Naive thymus-derived CD4-positive, alpha-beta T cell (primary cell): ENCODE measurements around the gene SUSD6. TPM values are rescaled to one million over a fixed set of nuclear protein-coding genes. Genes with fewer than 3 reads are reported as not detected.
A peak's percentile ranks its signal among the peaks of the same experiment; 100 is the strongest.

Source experiments
- ATAC-seq: fragments of 150-1000 bp; cut with Tn5 transposase; 2 replicates; pipeline ENCODE4 v1.10.0; 2021; ENCODE audit warnings: mild to moderate bottlenecking, moderate library complexity
- CTCF ChIA-PET: fragments of 350-600 bp; sonication (Branson Sonifier 250); formaldehyde crosslinking; loops from one replicate; lab custom pipeline; 2021; ENCODE audit warnings: antibody characterized with exemption; lab: Charles Lee
- POLR2A ChIA-PET: fragments of 350-600 bp; sonication (Branson Sonifier 250); formaldehyde crosslinking; loops from one replicate; lab custom pipeline; 2021; ENCODE audit warnings: antibody characterized with exemption, inconsistent platforms; lab: Charles Lee
- DNase-seq, 9 donors: peaks; one replicate each; pipeline versions ENCODE4 v3.0.0 to v3.0.0-alpha.2; 2020 to 2022; ENCODE audit warnings: mixed read lengths in 1 of 9
- H3K27ac ChIP-seq: one replicate; pipeline ENCODE4 v1.7.0; 2013; ENCODE audit warnings: mild to moderate bottlenecking, low read depth, low read length, moderate library complexity
- H3K27me3 ChIP-seq, 2 donors: one replicate each; pipeline ENCODE4 v1.7.0; 2013; ENCODE audit warnings: low read length in 2 of 2, mild to moderate bottlenecking in 2 of 2, moderate library complexity in 2 of 2; ENCODE audit not compliant: control insufficient read depth in 2 of 2, insufficient read depth in 2 of 2
- H3K36me3 ChIP-seq, 3 experiments: 1 replicate in 2 of 3; 2 replicates in 1 of 3; pipeline ENCODE4 v1.7.0; 2013; ENCODE audit warnings: low read length in 3 of 3, mild to moderate bottlenecking in 3 of 3, moderate library complexity in 1 of 3; ENCODE audit not compliant: insufficient read depth in 3 of 3, control insufficient read depth in 2 of 3
- H3K4me1 ChIP-seq, 2 donors: one replicate each; pipeline ENCODE4 v1.7.0; 2013; ENCODE audit warnings: low read length in 2 of 2, mild to moderate bottlenecking in 2 of 2, moderate library complexity in 1 of 2; ENCODE audit not compliant: control insufficient read depth in 2 of 2, insufficient read depth in 2 of 2
- H3K4me3 ChIP-seq: 2 replicates; pipeline ENCODE4 v1.7.0; 2013; ENCODE audit warnings: mild to moderate bottlenecking, low read length
- H3K9me3 ChIP-seq, 3 experiments: 1 replicate in 2 of 3; 2 replicates in 1 of 3; pipeline ENCODE4 v1.7.0; 2013; ENCODE audit warnings: low read length in 3 of 3; ENCODE audit not compliant: control insufficient read depth in 2 of 3
- H3K27ac Mint-ChIP-seq, 9 donors: one replicate each; pipeline ENCODE4 v1.8.0; 2020 to 2022; ENCODE audit warnings: mixed read lengths in 9 of 9, mild to moderate bottlenecking in 8 of 9, moderate library complexity in 5 of 9, inconsistent platforms in 2 of 9
- H3K27me3 Mint-ChIP-seq, 5 donors: one replicate each; pipeline ENCODE4 v1.8.0; 2021 to 2022; ENCODE audit warnings: mixed read lengths in 5 of 5, mild to moderate bottlenecking in 1 of 5
- H3K36me3 Mint-ChIP-seq, 5 donors: one replicate each; pipeline ENCODE4 v1.8.0; 2020 to 2022; ENCODE audit warnings: mixed read lengths in 5 of 5, mild to moderate bottlenecking in 3 of 5, inconsistent platforms in 1 of 5
- H3K4me1 Mint-ChIP-seq, 7 donors: one replicate each; pipeline ENCODE4 v1.8.0; 2020 to 2022; ENCODE audit warnings: mixed read lengths in 7 of 7, mild to moderate bottlenecking in 3 of 7, inconsistent platforms in 1 of 7
- H3K4me3 Mint-ChIP-seq, 10 donors: one replicate each; pipeline ENCODE4 v1.8.0; 2020 to 2022; ENCODE audit warnings: mild to moderate bottlenecking in 10 of 10, mixed read lengths in 10 of 10, moderate library complexity in 6 of 10, inconsistent platforms in 2 of 10
- H3K9me3 Mint-ChIP-seq, 11 donors: one replicate each; pipeline ENCODE4 v1.8.0; 2020 to 2022; ENCODE audit warnings: mixed read lengths in 11 of 11, mild to moderate bottlenecking in 4 of 11, inconsistent platforms in 1 of 11, moderate library complexity in 1 of 11
- intact Hi-C, 2 donors: fragments of 100-400 bp; cut with micrococcal nuclease; formaldehyde crosslinking; loops; one replicate each; pipeline ENCODE4 v1.15.1; 2023
- polyA plus RNA-seq, 2 donors: library from polyadenylated mRNA; unstranded; fragments of 300-500 nt; fragmentation: Illumina TruSeq; gene quantifications; one replicate each; pipeline ENCODE4 v1.2.3, GENCODE V29; 2021
- total RNA-seq, 6 experiments: library from RNA in 5 of 6; stranded (reverse) in 5 of 6; gene quantifications; 1 replicate in 5 of 6; 2 replicates in 1 of 6; pipeline ENCODE4 v1.2.3 and lab custom pipeline; 2021 to 2026

The SUSD6 gene
- total and polyA plus RNA-seq, 7 experiments from 2014 or later, result 4.3 to 90.8 (median 44.6) TPM

DNA sequence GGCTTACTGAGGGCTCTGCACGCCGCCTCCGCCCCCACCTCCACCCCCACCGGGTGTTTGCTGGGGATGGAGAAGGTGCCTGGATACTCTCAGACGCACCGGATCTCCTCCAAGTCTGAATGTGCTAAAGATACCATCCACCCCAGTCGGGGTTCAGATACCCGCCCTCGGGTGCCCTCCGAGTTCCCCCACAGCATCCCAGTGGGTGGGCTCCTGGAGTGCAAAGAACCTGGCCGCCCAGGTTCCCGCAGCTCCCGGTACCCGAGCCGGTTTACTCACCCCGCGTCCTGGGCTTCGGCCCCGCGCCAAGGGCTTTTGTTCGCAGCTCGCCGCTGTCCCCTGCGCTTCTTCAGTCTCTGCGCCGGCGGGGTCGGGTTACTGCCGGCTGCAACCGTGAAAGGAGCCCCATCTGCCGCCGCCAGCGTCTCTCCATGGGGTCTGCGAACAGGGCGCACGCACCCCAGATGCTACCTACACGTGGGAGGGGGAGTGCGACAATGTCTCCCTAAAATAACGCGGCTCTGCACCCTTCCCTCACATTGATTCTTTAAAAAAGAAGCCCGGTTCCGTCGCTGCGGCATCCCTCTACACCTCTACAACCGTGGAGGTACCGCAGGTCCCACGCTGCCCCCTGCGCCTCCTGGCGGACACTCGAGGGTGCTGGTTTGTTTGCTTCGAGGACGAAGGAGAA, 37.0 kb upstream of the SUSD6 start, which contains the start of gene CCDC177:
CCDC177 (minus strand) TSS at position 609 of the 691 bp plus-strand sequence. CDS start 1,249 bp downstream, outside the sequence.
- peaks cover 0 to 1% (median 0%) of the 10 kb centered on the region in 11 donors for H3K9me3 Mint-ChIP-seq

DNA sequence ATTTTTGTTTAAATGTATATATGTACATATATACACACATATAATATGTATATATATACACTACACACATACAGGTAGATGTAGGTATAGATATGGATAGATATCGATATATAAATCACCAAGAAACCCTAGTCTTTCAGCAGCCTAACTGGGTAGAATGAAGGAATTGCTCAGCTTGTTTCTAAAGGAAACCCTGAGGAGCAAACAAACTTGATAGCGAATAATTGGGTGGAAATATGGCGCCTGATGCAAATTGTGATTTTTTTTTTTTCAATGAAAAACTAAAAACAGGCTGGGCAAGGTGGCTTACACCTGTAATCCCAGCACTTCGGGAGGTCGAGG, 36.5 kb upstream of the SUSD6 start:
- peaks cover 0 to 1% (median 0%) of the 10 kb centered on the region in 11 donors for H3K9me3 Mint-ChIP-seq
- CTCF ChIA-PET, result interaction anchor here (0.6 to 1.2 kb wide), 6 partner anchors 10 to 428 kb away, joined by 3 to 6 read pairs (median 4); no protein-coding TSS in a partner anchor
- H3K4me3 Mint-ChIP-seq, result peak overlapping the region; percentile 83 to 96 (median 87)
- ATAC-seq, result no peak
- Histone ChIP-seq H3K4me3 (no peak overlapping the region), H3K36me3 (no peaks in the 10 kb centered on the region), H3K9me3 (no peaks in the 10 kb centered on the region), H3K27me3 (peaks cover 0 to 4% of the 10 kb centered on the region in 2 donors), H3K27ac (no peak overlapping the region), H3K4me1 (peaks cover 9 to 16% of the 10 kb centered on the region in 2 donors)
- H3K27me3 Mint-ChIP-seq, result peaks cover 42 to 81% (median 43%) of the 10 kb centered on the region in 5 donors
- H3K36me3 Mint-ChIP-seq, result no peaks in the 10 kb centered on the region
- H3K27ac Mint-ChIP-seq, result no peak overlapping the region
- POLR2A ChIA-PET, result interaction anchor here (0.7 kb wide), 3 partner anchors 64 to 1345 kb away, joined by 3 to 7 read pairs (median 7); no protein-coding TSS in a partner anchor
- peaks cover 5 to 15% (median 12%) of the 10 kb centered on the region in 7 donors for H3K4me1 Mint-ChIP-seq
- no peak for DNase-seq
- intact Hi-C loops, result loop anchor here (1.0 to 5.0 kb wide), 3 partner anchors 313 to 446 kb away; partner anchors contain the start of gene GALNT16 (in 1 of the 2)

More for the DNA sequence above, 37.0 kb upstream of the SUSD6 start, which contains the start of gene CCDC177:
- ATAC-seq (peak; percentile 92), DNase-seq (peak; percentile 42 to 73 (median 66))
- ChIA-PET POLR2A (interaction anchor here (0.7 kb wide), 3 partner anchors 64 to 1346 kb away, joined by 3 to 7 read pairs (median 7); no protein-coding TSS in a partner anchor), CTCF (interaction anchor here (0.6 to 1.2 kb wide), 6 partner anchors 11 to 428 kb away, joined by 3 to 12 read pairs (median 4); no protein-coding TSS in a partner anchor)
- H3K36me3 ChIP-seq, result no peaks in the 10 kb centered on the region
- intact Hi-C loops, result loop anchor here (1.0 to 5.0 kb wide), 3 partner anchors 312 to 445 kb away; partner anchors contain the start of gene GALNT16 (in 1 of the 2)
- Mint-ChIP-seq H3K36me3 (no peaks in the 10 kb centered on the region), H3K27ac (peak within 1 kb of the TSS in 2 of 9 donors; percentile 32 to 36), H3K4me1 (peaks cover 5 to 15% (median 12%) of the 10 kb centered on the region in 7 donors), H3K27me3 (peaks cover 47 to 82% (median 48%) of the 10 kb centered on the region in 5 donors), H3K4me3 (peak within 1 kb of the TSS; percentile 83 to 96 (median 87))
- no peaks in the 10 kb centered on the region for H3K9me3 ChIP-seq
- H3K27me3 ChIP-seq, result peaks cover 0 to 6% of the 10 kb centered on the region in 2 donors
- no peak within 1 kb of the TSS for H3K27ac ChIP-seq
- H3K4me1 ChIP-seq, result peaks cover 9 to 16% of the 10 kb centered on the region in 2 donors
- peak within 1 kb of the TSS; percentile 59 for H3K4me3 ChIP-seq

DNA sequence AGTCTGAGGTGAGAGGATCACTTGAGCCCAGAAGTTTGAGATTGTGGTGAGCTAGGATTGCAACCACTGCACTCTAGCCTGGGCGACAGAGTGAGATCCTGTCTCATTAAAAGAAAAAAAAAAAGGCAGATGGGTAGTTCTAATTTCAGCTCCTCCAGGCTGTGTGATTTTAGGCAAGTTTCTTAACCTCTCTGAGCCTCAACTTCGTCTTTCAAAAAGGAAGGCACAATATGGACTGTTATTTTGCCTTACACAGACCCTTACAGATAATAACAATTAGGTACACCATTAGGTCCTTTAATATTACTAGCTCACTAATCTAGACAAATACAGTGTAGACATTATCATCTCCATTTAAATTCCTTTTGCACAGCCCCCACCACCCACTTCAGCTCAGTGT, 31.9 kb upstream of the SUSD6 start:
- H3K27me3 ChIP-seq, result no peaks in the 10 kb centered on the region
- peaks cover 21 to 54% (median 22%) of the 10 kb centered on the region in 5 donors for H3K27me3 Mint-ChIP-seq
- intact Hi-C loops, result no loop called here

DNA sequence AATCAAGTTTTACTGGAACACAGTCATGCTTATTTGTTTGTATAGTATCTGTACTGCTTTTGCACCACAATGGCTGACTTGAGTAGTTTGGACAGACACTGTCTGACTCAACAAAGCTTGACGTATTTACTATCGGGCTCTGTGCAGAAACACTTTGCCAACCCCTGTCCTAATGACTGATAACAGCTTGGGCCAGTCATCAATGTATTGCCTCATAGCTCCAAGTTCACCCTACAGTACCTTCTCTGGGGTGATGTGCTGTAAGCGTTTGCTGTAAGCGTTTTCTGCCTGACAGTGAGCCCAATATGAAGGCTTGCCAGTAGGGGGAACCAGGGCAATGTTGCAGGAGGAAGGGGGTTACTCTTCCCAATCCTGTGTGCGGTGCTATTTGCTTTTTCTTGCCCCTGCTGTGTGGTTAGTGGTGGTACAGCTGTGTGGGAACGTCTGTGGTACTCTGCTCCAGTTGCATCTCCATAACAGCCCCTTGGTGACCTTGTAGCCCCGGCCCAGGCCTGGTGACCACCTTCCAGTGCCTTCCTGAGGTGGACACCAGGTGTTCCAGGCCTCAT, 31.3 kb upstream of the SUSD6 start:
- ATAC-seq (peak; percentile 37), DNase-seq (no peak)
- H3K4me1 ChIP-seq, result no peaks in the 10 kb centered on the region
- no peak overlapping the region for H3K4me3 ChIP-seq
- peaks cover 0 to 1% (median 0%) of the 10 kb centered on the region in 11 donors for H3K9me3 Mint-ChIP-seq
- no peaks in the 10 kb centered on the region for H3K36me3 ChIP-seq
- no peak overlapping the region for H3K27ac ChIP-seq
- intact Hi-C loops, result no loop called here
- H3K36me3 Mint-ChIP-seq, result no peaks in the 10 kb centered on the region
- POLR2A ChIA-PET, result no interaction called here
- no peak overlapping the region for H3K27ac Mint-ChIP-seq
- H3K9me3 ChIP-seq, result no peaks in the 10 kb centered on the region
- peaks cover 0 to 4% (median 0%) of the 10 kb centered on the region in 7 donors for H3K4me1 Mint-ChIP-seq
- no peaks in the 10 kb centered on the region for H3K27me3 ChIP-seq
- H3K4me3 Mint-ChIP-seq, result no peak overlapping the region
- CTCF ChIA-PET, result interaction anchor here (0.5 to 1.2 kb wide), 5 partner anchors 25 to 755 kb away, joined by 3 to 5 read pairs (median 3); no protein-coding TSS in a partner anchor
- H3K27me3 Mint-ChIP-seq, result peaks cover 15 to 51% (median 16%) of the 10 kb centered on the region in 5 donors

More for the DNA sequence above, 31.9 kb upstream of the SUSD6 start:
- no peaks in the 10 kb centered on the region for H3K36me3 Mint-ChIP-seq
- ChIA-PET POLR2A (no interaction called here), CTCF (interaction anchor here (0.5 to 1.2 kb wide), 2 partner anchors 26 to 174 kb away, joined by 3 read pairs; no protein-coding TSS in a partner anchor)
- DNase-seq (no peak), ATAC-seq (no peak)
- no peak overlapping the region for H3K27ac ChIP-seq
- peaks cover under 1 to 2% of the 10 kb centered on the region in 2 donors for H3K4me1 ChIP-seq
- no peak overlapping the region for H3K27ac Mint-ChIP-seq
- H3K9me3 Mint-ChIP-seq, result peaks cover 0 to 1% (median 0%) of the 10 kb centered on the region in 11 donors
- peaks cover 3 to 7% (median 4%) of the 10 kb centered on the region in 7 donors for H3K4me1 Mint-ChIP-seq
- no peaks in the 10 kb centered on the region for H3K9me3 ChIP-seq
- H3K4me3 ChIP-seq, result no peak overlapping the region
- no peak overlapping the region for H3K4me3 Mint-ChIP-seq
- no peaks in the 10 kb centered on the region for H3K36me3 ChIP-seq

DNA sequence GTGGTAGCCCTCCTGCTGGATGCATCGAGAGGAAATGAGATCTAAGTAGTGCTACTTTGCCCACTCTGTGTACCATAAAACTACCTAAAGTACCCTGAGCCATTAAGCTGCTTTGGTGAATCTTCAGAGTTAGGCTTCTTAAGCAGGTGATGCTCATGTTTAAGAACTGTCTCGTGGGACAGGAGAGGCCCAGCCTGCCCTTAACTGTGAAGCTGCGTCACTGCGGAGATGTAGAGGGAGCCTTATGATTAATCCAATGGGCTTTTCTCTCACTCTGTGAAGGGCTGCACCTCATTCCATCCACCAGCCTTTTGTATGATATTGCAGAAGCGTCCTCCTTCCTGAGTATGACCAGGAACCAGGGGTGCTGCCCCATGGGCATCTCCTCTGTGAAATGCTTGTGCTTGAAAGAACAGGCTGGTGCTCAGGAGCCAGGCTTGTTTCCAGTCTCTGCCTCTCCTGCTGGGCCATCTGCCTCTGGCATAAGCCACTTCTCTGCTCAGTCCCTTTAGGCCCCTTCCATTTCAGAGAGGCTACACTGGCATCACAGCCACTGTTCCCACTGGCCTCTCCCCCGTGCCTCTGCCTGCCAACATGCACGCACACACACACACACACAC, 30.0 kb upstream of the SUSD6 start:
- no peaks in the 10 kb centered on the region for H3K4me1 ChIP-seq
- H3K36me3 ChIP-seq, result no peaks in the 10 kb centered on the region
- Mint-ChIP-seq H3K27me3 (peaks cover 2 to 39% (median 5%) of the 10 kb centered on the region in 5 donors), H3K4me3 (no peak overlapping the region), H3K36me3 (no peaks in the 10 kb centered on the region), H3K27ac (peak overlapping the region in 1 of 9 donors; percentile 41), H3K9me3 (no peaks in the 10 kb centered on the region), H3K4me1 (peaks cover 0 to 4% (median 0%) of the 10 kb centered on the region in 7 donors)
- no peaks in the 10 kb centered on the region for H3K27me3 ChIP-seq
- ChIA-PET POLR2A (no interaction called here), CTCF (interaction anchor here (1.1 to 1.2 kb wide), 2 partner anchors 24 to 145 kb away, joined by 4 to 5 read pairs; no protein-coding TSS in a partner anchor)
- ATAC-seq (no peak), DNase-seq (no peak)
- intact Hi-C loops, result no loop called here
- no peak overlapping the region for H3K27ac ChIP-seq
- H3K4me3 ChIP-seq, result no peak overlapping the region
- H3K9me3 ChIP-seq, result no peaks in the 10 kb centered on the region

DNA sequence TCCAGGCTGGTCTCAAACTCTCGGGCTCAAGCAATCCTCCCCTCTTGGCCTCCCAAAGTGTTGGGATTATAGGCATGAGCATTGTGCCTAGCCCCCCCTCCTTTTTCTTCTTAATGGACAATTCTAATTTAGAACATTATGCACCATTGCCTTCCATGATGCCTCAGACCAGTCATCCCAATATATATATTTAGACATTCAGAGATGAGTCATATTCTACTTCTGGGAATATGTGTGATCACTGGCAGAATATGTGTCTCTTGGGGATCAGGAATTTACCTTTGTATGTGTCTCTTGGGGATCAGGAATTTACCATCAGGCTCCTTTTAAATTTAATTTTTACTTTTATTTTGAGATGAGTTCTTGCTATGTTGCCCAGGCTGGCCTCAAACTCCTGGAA, 29.2 kb upstream of the SUSD6 start:
- ATAC-seq, result no peak
- ChIA-PET CTCF (interaction anchor here (1.6 kb wide), 1 partner anchor 145 kb away, joined by 5 read pairs; no protein-coding TSS in a partner anchor), POLR2A (no interaction called here)
- Histone ChIP-seq H3K4me3 (no peak overlapping the region), H3K9me3 (no peaks in the 10 kb centered on the region), H3K4me1 (no peaks in the 10 kb centered on the region), H3K27ac (no peak overlapping the region), H3K27me3 (no peaks in the 10 kb centered on the region), H3K36me3 (no peaks in the 10 kb centered on the region)
- Mint-ChIP-seq H3K4me3 (no peak overlapping the region), H3K27ac (peak overlapping the region in 1 of 9 donors; percentile 5), H3K9me3 (no peaks in the 10 kb centered on the region), H3K36me3 (no peaks in the 10 kb centered on the region), H3K4me1 (peaks cover 0 to 4% (median 0%) of the 10 kb centered on the region in 7 donors), H3K27me3 (peaks cover 0 to 31% (median 0%) of the 10 kb centered on the region in 5 donors)
- intact Hi-C loops, result no loop called here
- no peak for DNase-seq
